T1000 (cell line): ENCODE results near the gene MAPK8.

Experiments
- DNase-seq: peaks from one replicate; lab custom pipeline; 2025; ENCODE audit warnings: mixed read lengths; lab: John Stamatoyannopoulos, UW

The MAPK8 gene

DNA sequence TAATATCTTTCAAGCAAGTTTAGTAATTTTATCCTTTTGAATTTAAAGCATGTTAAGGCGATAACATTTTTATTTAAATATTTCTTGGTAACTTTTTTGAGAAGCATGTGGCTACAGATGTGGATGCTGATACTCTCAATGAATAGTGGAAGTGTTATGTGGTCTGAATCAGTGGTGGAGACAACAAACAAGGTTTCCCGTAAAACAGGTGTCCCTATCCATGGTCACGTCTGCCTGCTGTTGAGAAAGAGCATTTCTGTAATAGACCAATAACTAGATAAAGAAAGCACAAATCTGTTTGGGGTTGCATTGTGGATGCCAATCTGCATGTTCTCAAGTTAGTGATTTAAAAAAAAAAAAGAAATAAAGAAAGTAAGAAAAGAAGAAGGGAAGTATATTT, 13.9 kb upstream of the MAPK8 start:
- DNase-seq = no peak

DNA sequence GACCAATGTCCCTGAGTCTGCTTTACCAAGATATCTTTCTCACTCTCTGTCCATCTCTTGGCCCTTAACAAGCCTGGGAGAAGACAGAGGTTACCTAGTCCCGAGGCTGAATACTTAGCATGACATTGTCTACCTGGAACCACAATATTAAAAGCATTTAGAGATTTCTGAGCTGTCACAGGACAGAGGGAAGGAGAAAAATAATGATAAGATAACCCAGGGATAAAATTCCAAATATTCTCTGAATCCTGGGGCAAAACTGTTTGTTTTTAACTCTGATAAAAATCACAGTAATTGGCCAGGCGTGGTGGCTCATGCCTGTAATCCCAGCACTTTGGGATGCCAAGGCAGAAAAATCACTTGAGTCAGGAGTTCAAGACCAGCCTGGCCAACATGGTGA, 12.0 kb upstream of the MAPK8 start:
- DNase-seq = no peak

DNA sequence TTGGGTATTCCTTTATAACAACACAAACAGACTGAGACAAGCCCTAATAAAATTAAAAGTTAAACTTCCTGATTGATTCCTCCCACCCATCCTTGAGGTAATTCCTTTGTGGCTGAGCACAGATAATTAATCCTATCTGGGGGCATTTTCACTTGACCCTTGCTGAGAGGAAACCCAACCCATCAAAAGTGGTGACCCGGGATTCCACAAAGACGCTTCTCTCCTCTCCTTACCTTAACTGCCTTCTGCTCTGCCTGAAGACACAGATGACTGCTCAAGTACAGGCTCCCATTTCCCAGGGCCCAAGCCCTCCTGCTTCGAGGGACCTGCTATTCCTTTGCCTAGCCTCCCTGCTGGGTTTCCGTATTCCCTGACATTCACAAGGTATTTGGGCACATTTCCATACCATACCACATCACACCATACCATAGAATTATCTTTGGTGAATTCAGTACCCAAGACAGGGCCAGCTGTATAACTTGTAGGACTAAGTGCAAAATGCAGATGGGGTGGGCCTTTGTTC, 9.8 kb upstream of the MAPK8 start:
- DNase-seq = no peak

DNA sequence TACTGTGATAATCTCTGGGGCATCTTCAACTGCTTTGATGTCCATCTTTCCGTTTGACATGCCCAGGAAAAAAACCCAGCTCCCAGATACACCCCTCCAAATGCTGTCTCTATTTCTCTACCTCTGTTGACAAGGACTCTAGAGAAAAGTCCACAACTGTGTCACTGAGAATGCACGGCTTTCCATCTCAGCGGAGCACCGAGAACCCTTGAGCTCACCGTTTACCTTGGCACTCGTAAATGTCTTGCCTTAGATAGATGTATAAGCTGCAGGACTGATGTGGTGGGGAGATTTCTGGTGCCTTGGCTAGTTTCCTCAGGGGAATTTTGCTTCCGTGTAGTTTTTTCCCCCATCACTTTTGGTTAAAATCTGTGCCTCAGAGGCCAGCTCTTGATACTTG, 7.4 kb upstream of the MAPK8 start:
- DNase-seq = no peak

DNA sequence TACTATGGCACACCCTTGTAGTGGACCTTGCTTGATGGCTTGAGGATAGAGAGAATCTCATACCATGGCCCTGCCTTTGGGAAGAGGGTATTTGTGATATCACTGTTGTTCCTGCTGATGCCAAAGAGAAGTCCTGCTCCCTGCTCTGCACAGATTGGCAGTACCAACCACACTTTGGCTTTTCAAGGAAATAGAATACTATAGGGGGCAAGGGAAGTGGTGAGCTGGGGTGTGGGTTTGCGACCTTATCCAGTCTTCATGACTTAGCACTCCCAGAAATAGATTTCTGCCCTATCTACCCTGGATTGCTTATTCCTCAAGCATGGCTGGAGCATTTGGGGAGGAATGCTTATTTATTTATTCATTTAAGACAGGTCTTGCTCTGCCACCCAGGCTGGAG, 6.8 kb upstream of the MAPK8 start:
- DNase-seq = no peak

DNA sequence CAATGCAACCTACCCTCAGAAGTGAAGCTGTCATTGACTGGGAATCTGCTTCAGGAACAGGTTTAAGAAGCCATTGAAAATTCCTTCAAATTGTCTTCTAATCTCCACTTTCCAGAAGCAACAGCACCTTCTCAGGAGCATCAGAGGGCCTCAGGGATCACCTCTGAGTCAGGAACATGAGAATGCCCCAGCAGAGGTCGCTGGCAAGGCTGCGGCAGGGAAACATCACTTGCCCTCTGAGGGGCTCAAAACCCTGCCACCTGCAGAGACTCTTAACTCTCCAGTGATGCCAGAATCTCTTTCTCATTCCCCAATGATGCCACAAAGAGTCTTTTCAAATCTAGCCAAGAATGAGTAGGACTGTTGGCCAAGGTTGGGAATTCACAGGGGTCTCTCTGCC, 5.9 kb upstream of the MAPK8 start:
- no peak for DNase-seq

DNA sequence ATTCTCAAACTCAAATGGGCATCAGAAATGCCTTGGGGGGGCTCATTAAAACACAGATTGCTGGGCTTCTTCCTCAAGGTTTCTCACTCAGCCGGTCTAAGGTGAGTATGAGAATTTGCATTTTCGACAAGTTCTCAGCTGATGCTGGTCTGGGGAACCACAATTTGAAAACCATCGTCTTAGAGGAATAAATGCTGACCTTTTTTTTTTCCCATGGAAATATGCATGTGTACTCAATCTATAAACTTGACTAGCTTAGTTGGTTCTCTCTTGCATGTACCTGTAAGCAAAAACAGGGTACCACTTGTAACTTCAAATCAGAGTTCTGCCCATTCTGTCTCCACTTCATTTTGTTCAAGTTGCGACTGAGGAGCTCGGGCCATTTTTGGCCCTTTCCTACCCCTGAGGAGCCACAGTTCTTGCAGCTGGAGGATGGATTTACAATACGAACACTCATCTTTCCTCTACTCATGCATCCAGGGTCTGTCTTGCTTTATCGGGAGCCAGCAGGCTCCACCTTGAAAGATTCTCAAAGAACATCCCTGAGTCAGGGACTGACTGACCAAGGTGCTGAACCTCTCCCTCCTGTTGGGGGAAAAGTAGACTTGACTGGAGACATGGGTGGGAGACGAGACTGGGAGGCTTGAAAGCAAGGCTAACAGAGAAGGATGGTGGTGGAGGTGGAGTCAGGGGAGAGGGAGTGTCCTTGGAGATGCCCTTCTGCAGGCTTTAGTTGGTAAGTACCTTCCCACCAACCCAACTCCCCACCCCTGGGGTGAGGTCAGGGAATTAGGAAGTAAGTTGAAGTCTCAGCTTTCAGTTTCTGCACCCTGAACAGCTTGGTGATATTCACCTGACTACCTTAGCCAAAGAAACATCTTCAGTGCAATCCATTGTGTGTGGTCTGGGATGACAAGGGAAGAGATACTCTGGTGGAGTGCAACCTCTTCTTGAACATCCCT, 3.7 kb upstream of the MAPK8 start:
- no peak for DNase-seq

DNA sequence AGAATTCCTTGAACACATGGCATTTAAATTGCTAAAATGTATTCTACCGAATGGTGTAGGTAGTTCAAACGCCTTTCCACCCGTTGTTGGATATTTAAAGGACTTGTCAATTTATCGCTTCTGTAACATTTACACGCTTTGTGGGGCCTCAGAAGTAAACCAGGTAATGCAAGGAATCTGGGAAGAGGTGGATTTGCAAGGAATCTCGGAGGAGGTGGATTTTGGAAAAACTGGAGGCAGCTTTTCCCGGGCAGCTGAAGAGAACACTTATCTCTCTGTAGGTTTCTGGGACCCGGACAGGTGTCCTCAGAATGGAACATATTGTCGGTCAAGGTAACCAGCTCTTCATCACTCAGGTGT, 592 bp upstream of the MAPK8 start:
- DNase-seq = no peak

DNA sequence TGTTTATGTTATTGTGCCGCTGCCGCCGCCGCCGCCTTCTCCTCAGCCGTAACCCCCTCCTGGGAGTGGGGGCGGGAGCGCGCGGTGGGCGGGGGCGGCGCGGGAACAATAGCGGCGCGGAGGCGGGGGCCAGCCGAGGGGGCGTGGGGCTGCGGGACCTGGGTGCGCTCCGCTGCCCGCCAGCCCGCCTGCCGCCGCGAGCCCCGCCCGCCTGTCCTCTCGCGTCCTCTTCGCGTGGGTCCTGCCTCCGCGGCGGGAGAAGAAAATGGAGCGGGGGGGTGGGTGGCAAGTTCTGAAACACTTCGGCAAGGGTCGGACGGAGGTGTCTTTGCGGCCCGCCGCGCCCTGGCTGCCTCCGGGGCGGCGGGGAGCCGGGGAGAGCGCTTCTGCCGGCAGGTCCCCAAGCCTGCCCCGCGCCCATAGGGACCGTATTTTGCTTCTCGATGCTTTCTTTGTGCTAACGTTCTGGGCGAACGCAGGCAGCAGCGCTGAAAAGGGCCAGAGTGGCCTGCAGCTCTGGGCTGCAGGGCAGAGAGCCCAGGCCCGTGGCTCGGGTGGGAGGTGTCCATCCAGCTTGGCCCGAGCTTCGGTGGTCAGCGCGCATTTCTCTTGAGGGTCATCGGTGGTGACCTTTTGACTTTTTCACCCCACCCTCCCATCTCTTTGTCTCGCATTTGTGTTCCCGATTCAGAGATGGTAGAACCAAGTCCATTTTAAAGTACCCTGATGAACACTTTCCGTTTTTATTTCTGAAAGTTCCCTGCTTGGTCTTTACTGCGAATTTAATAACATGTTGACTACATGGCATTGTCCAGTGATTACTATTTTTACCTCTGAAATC, 613 bp downstream of the MAPK8 start:
- peak; percentile 60 for DNase-seq

DNA sequence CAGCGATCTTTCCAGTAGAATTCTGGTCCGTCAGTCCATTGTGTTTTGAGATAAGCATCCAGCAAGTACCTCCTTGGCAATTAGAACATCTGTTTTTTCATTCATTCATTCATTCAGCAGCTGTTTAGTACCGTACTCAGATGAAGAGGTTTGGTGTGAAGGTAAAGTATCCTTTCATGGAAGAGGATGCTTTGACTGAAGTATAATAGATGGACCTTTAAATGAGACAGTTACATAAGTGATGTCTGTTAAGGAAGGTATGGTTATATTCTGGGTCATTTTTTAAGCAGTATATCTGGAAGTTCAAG, 1.2 kb downstream of the MAPK8 start:
- DNase-seq = no peak

DNA sequence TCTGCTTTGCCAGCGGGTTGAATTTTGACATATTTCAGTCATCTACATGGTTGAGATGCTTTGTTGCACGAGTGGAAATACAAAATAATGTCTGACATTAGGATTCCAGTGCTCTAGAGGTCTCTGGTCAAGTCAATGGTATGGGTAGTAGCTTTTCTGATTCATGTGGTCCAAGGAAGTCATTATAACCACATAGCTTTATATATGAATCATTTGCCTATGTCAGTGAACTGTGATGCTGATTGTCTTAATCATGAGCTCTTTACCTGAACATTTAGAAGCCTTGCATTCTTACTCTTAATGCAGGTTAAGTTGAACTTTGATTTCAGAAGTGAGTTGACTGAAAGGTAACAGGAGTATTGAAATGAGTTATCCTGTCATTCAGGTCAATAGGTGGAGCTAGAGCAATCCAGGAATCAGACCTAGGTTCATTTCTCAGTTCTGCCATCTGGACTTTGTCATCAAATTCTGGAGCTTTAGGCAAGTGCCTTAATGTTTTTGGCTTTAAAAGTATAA, 3.3 kb downstream of the MAPK8 start:
- DNase-seq = no peak

DNA sequence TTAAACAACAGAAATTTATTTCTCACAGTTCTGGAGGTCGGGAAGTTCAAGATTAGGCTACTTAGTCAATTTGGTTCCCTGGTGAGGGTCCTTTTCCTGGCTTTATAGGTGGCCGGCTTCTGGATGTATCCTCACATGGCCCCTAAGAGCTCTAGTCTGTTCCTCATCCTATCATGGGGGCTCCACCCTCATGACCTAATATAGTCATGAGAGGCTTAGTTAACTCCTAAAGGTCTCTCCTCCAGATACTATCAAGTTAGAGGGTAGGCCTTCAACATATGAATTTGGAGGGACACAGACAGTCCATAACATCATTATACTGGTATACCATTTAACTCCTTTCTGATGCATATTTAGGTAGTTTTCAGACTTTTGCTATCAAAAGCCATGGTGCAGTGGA, 7.6 kb downstream of the MAPK8 start:
- no peak for DNase-seq

DNA sequence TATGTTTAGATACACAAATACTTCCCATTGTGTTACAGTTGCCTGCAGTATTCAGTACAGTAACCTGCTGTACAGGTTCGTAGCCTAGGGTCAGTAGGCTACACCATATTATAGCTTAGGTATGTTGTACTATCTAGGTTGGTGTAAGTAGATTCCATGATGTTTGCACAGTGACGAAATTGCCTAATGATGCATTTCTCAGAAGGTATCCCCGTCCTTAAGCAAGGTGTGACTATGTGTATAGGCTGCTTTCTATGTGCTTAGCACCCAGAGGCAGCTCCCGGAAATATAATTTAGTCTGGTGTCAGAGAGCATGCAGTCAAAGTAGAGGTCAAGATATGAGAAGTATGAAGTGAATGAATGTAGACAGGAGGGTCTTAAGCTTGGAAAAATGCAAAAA, 9.8 kb downstream of the MAPK8 start:
- DNase-seq = no peak

DNA sequence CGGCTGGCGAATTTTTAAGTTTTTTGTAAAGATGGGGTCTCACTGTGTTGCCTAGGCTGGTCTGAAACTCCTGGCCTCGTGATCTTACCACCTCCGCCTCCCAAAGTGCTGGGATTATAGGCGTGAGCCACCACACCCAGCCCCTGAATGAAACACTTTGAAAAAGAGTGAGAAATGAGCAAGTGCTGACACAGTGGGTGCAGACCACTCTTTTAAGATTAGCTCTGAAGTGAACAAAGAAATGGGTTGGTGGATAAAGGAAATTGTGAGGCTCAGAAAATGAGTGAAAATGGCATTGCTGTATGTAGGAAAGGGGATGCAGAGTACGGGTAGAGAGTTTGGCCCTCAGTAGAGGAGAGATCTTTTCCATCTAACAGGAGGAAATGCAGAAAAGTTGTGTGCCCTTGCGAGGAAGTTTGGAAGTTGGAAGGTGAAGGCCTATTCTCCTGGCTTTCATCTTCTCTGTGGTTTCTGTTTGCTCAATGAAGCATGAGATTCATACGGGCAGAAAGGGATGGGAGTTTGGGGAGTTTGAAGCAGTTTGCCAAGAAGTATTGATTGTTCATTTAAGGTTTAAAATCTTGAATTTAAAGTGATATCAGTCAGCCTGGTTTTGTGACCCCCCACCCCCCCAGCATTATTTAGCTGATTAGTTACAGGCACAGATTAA, 11.0 kb downstream of the MAPK8 start:
- DNase-seq = no peak

DNA sequence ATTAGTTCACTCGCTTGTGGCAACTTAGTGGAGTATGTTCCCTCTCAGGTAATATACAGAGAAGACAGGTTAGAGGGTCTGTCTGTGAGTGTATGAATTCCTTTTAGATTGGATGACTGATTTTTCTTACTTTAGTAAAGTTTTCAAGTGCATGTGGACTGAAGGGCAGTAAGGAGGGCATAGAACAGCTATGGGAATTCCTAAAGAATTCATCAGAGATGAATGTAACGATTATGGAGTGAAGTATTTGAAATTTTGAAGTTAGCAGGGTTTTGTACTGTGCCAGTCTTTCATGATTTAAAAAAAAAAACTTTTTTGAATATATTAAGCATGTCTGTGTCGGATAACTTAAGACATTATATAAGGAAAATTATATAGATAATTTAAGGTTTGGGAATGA, 15.5 kb downstream of the MAPK8 start:
- DNase-seq = no peak

DNA sequence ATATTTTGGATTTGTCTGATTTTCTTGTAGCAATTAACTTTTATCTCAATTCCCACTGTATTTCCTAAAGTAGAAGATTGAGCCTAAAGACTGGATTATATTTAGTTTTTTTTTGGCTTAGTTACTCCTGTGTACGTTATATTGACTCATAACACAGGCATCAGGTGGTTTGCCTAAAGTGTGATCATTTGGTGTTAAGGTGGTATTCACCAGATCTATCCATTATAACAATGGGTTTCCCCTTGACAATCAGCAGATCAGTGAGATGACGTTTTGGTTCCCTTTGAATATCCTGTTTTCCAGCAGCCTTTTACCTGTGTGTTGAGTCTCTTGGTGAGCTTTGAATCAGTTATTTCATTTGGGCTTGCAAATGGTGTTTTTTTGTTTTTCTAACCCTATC, 18.1 kb downstream of the MAPK8 start:
- no peak for DNase-seq

DNA sequence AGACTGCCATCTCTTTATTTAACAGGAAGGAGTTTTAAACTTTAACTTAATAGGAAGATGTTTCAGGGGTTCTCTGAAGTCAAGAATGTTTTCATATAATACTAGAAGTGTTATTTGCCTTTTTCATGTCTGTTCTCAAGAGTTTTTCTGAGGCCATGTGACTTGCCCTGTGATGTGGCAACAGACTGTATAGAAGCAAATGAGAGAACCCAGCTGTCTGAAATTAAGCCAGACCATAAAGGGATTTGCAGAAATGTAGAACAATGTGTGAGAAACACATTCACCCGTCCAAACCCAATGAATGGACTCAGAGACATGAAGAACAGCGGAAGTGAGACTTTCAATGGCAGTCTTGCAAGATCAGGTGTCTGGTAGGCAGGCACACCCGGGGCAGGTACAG, 23.8 kb downstream of the MAPK8 start:
- DNase-seq = no peak

DNA sequence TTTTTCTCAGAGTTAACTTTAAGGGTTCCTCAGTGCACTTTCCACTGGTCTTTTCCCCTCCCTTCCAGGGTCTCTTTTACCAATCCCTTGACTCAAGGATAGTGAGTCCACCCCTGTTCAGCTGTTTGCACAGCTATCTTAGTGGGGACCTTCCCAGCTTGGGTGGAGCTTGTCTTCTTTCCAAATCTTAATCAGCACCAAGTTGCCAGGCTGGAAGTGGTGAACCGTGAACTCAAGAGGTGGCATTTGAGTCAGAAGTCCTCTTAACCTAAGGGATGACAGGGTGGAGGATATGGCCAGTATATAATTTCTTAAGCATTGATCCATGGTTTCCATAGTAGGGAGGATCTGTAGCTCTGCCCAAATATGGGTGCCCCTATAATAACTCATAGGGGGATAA, 25.0 kb downstream of the MAPK8 start:
- DNase-seq = no peak

DNA sequence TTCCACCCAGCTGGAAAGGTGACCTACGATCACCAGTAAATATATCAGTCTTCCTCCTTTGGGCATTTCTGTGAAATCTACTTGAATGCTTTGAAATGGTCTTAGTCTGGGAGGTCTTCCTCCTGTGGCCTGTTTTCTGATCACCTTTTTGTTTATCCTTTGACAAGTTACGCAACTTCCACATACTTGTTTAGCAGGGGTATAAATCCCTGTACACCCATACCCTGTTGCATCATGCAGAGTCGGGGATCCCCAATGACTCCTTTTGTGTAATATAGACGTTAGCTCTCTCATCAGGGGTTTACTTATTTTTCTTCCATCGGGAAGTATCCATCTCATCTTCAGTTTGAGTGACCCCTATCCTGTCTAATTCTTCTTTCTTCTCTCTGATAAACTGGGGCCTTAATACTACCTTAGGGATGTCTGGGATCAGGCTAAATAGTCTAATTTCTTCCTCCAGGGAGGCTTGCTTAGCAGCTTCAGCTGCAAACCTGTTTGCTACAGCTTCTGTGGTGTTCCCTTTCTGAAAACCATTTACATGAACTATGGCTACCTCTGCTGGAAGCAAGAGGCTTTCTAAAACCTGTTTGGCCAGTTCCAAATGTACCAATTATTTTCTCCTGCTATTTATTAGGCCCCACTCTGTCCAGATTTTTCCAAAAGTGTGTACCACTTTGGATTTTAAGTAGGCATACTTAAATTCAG, 25.8 kb downstream of the MAPK8 start:
- no peak for DNase-seq

DNA sequence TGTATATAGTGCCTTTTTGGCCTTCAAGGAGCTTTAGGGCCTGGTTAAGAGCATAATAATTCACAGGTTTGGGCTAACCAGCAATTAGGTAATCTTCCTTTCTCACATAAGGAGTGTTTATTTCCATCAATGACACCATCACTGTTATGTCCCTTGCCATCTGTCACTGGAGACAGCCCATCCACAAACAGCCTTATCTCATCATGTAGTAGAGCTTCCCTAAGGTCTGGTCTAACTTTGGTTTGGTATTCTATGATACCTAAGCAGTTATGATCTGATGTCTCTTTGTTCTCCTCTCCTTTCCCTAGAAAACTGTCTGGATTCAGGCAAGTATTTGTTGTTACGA, 26.4 kb downstream of the MAPK8 start:
- DNase-seq = no peak

DNA sequence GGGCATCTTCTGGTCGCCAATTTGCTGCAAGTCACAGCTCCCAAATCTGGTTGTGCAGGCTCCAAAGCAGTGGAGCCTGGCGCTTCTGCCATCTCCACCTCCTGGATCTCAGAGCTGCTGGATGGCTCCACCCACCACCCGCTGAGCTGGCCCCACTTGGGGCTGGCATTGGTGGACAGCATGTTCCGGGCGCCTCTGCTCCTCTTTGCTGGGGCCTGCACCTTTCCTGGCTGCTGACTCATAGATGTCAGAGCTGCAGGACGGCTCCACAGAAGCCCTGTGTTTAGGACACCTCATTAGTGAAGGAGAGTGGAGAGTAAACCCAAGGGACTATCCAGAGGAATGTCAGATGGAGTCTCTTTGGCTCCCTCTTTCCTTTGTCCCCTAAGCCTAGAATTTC, 27.4 kb downstream of the MAPK8 start:
- DNase-seq = no peak

DNA sequence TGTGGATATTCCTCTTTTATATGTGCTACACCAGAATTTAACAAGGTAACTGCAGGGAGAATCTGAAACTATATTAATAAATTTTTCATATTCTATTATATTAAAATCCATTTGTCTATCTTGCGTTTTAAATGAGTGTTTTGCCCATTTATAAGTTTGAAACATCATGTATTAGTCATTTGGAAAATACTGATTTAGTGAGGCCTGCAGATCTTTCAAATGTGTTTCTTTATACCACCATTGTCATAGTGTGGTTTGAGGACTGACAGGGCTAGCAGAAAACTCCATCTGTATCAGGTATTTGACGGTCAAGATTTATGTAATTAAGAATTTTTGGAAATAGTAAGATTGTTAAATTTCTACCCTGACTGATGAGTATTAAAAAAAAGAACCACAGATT, 29.3 kb downstream of the MAPK8 start:
- no peak for DNase-seq
